ENCODE data around the gene PLCB1. TPM values are rescaled to one million over a fixed set of nuclear protein-coding genes. Genes with fewer than 3 reads are reported as not detected.

Gene PLCB1
- total RNA-seq, 2 donors from 2014 or later = 3.2 to 3.4 TPM

GRCh38 chr20:8318965-8319625 is 187.0 kb downstream of the PLCB1 start:
- Mint-ChIP-seq H3K4me3 (no peak overlapping the region), H3K36me3 (ENCODE audit: insufficient read depth in 2 of 2) (no peaks in the 10 kb centered on the region), H3K9me3 (no peaks in the 10 kb centered on the region), H3K27me3 (ENCODE audit: low read depth) (peaks cover 7% of the 10 kb centered on the region), H3K4me1 (ENCODE audit: low read depth) (no peaks in the 10 kb centered on the region), H3K27ac (no peak overlapping the region)
- no peak for DNase-seq
- no peak for ATAC-seq (replicated peaks in 1 of 2)

- no peak for DNase-seq
- H3K27ac Mint-ChIP-seq = no peak overlapping the region
- no peak overlapping the region for H3K4me3 Mint-ChIP-seq
- H3K36me3 Mint-ChIP-seq (ENCODE audit: insufficient read depth in 2 of 2) = no peaks in the 10 kb centered on the region
- H3K27me3 Mint-ChIP-seq (ENCODE audit: low read depth) = no peaks in the 10 kb centered on the region
- H3K4me1 Mint-ChIP-seq (ENCODE audit: low read depth) = no peaks in the 10 kb centered on the region
- ATAC-seq (replicated peaks in 1 of 2) = no peak
- H3K9me3 Mint-ChIP-seq = no peaks in the 10 kb centered on the region
Observed at GRCh38 chr20:8320306-8320705, 188.2 kb downstream of the PLCB1 start.

GRCh38 chr20:8321001-8321400 is 188.9 kb downstream of the PLCB1 start:
- Mint-ChIP-seq H3K27ac (no peak overlapping the region), H3K9me3 (no peaks in the 10 kb centered on the region), H3K27me3 (ENCODE audit: low read depth) (no peaks in the 10 kb centered on the region), H3K4me3 (no peak overlapping the region), H3K4me1 (ENCODE audit: low read depth) (no peaks in the 10 kb centered on the region), H3K36me3 (ENCODE audit: insufficient read depth in 2 of 2) (no peaks in the 10 kb centered on the region)
- no peak for DNase-seq
- ATAC-seq (replicated peaks in 1 of 2) = no peak

- no peaks in the 10 kb centered on the region for H3K4me1 Mint-ChIP-seq (ENCODE audit: low read depth)
- ATAC-seq (replicated peaks in 1 of 2) = no peak
- peaks cover 0 to 2% of the 10 kb centered on the region in 2 donors for H3K9me3 Mint-ChIP-seq
Observed at GRCh38 chr20:8322662-8323217, 190.7 kb downstream of the PLCB1 start.

GRCh38 chr20:8326191-8326590 is 194.1 kb downstream of the PLCB1 start:
- DNase-seq (no peak), ATAC-seq (replicated peaks in 1 of 2) (no peak)
- H3K27ac Mint-ChIP-seq = no peak overlapping the region
- H3K9me3 Mint-ChIP-seq = peaks cover 0 to 2% of the 10 kb centered on the region in 2 donors
- H3K27me3 Mint-ChIP-seq (ENCODE audit: low read depth) = no peaks in the 10 kb centered on the region
- H3K4me1 Mint-ChIP-seq (ENCODE audit: low read depth) = no peaks in the 10 kb centered on the region
- H3K4me3 Mint-ChIP-seq = no peak overlapping the region
- H3K36me3 Mint-ChIP-seq (ENCODE audit: insufficient read depth in 2 of 2) = peaks cover 0 to 2% of the 10 kb centered on the region in 2 donors

More at GRCh38 chr20:8322662-8323217, 190.7 kb downstream of the PLCB1 start:
- Mint-ChIP-seq H3K4me3 (no peak overlapping the region), H3K27me3 (ENCODE audit: low read depth) (no peaks in the 10 kb centered on the region), H3K27ac (no peak overlapping the region), H3K36me3 (ENCODE audit: insufficient read depth in 2 of 2) (no peaks in the 10 kb centered on the region)
- no peak for DNase-seq

- Mint-ChIP-seq H3K27me3 (ENCODE audit: low read depth) (no peaks in the 10 kb centered on the region), H3K36me3 (ENCODE audit: insufficient read depth in 2 of 2) (peaks cover 0 to 2% of the 10 kb centered on the region in 2 donors), H3K9me3 (peaks cover 0 to 2% of the 10 kb centered on the region in 2 donors), H3K4me1 (ENCODE audit: low read depth) (no peaks in the 10 kb centered on the region), H3K4me3 (no peak overlapping the region), H3K27ac (no peak overlapping the region)
- ATAC-seq (replicated peaks in 1 of 2) (no peak), DNase-seq (no peak)
Observed at GRCh38 chr20:8326899-8327298, 194.8 kb downstream of the PLCB1 start.

GRCh38 chr20:8328189-8328588 is 196.1 kb downstream of the PLCB1 start:
- ATAC-seq (replicated peaks in 1 of 2) (no peak), DNase-seq (no peak)
- no peaks in the 10 kb centered on the region for H3K4me1 Mint-ChIP-seq (ENCODE audit: low read depth)
- H3K27ac Mint-ChIP-seq = no peak overlapping the region
- no peak overlapping the region for H3K4me3 Mint-ChIP-seq
- H3K9me3 Mint-ChIP-seq = peaks cover 0 to 2% of the 10 kb centered on the region in 2 donors
- H3K36me3 Mint-ChIP-seq (ENCODE audit: insufficient read depth in 2 of 2) = peaks cover 0 to 2% of the 10 kb centered on the region in 2 donors
- no peaks in the 10 kb centered on the region for H3K27me3 Mint-ChIP-seq (ENCODE audit: low read depth)

- Mint-ChIP-seq H3K4me1 (ENCODE audit: low read depth) (no peaks in the 10 kb centered on the region), H3K36me3 (ENCODE audit: insufficient read depth in 2 of 2) (peaks cover 0 to 2% of the 10 kb centered on the region in 2 donors), H3K9me3 (peaks cover 0 to 2% of the 10 kb centered on the region in 2 donors), H3K27me3 (ENCODE audit: low read depth) (no peaks in the 10 kb centered on the region), H3K27ac (no peak overlapping the region), H3K4me3 (no peak overlapping the region)
- DNase-seq (no peak), ATAC-seq (replicated peaks in 1 of 2) (no peak)
Observed at GRCh38 chr20:8330319-8330784, 198.3 kb downstream of the PLCB1 start.

- DNase-seq (no peak), ATAC-seq (replicated peaks in 1 of 2) (no peak)
- Mint-ChIP-seq H3K27ac (no peak overlapping the region), H3K4me3 (no peak overlapping the region), H3K9me3 (peaks cover 0 to 2% of the 10 kb centered on the region in 2 donors), H3K4me1 (ENCODE audit: low read depth) (no peaks in the 10 kb centered on the region), H3K27me3 (ENCODE audit: low read depth) (no peaks in the 10 kb centered on the region), H3K36me3 (ENCODE audit: insufficient read depth in 2 of 2) (peaks cover 0 to 2% of the 10 kb centered on the region in 2 donors)
Observed at GRCh38 chr20:8330785-8331695, 199.0 kb downstream of the PLCB1 start.

- no peak overlapping the region for H3K4me3 Mint-ChIP-seq
Observed at GRCh38 chr20:8331740-8332412, 199.8 kb downstream of the PLCB1 start.

GRCh38 chr20:8334641-8335040 is 202.6 kb downstream of the PLCB1 start:
- no peak for ATAC-seq (replicated peaks in 1 of 2)
- Mint-ChIP-seq H3K4me1 (ENCODE audit: low read depth) (no peaks in the 10 kb centered on the region), H3K36me3 (ENCODE audit: insufficient read depth in 2 of 2) (peaks cover 0 to under 1% of the 10 kb centered on the region in 2 donors)

More at GRCh38 chr20:8331740-8332412, 199.8 kb downstream of the PLCB1 start:
- DNase-seq = no peak
- Mint-ChIP-seq H3K27me3 (ENCODE audit: low read depth) (no peaks in the 10 kb centered on the region), H3K36me3 (ENCODE audit: insufficient read depth in 2 of 2) (peaks cover 0 to 2% of the 10 kb centered on the region in 2 donors), H3K4me1 (ENCODE audit: low read depth) (no peaks in the 10 kb centered on the region), H3K9me3 (peaks cover 0 to 2% of the 10 kb centered on the region in 2 donors), H3K27ac (no peak overlapping the region)
- ATAC-seq (replicated peaks in 1 of 2) = no peak

GRCh38 chr20:8335059-8335458 is 203.0 kb downstream of the PLCB1 start:
- ATAC-seq (replicated peaks in 1 of 2) = no peak
- H3K27me3 Mint-ChIP-seq (ENCODE audit: low read depth) = no peaks in the 10 kb centered on the region
- H3K4me1 Mint-ChIP-seq (ENCODE audit: low read depth) = no peaks in the 10 kb centered on the region
- H3K4me3 Mint-ChIP-seq = no peak overlapping the region
- no peak overlapping the region for H3K27ac Mint-ChIP-seq
- no peaks in the 10 kb centered on the region for H3K9me3 Mint-ChIP-seq
- no peaks in the 10 kb centered on the region for H3K36me3 Mint-ChIP-seq (ENCODE audit: insufficient read depth in 2 of 2)
- DNase-seq = no peak

More at GRCh38 chr20:8334641-8335040, 202.6 kb downstream of the PLCB1 start:
- no peaks in the 10 kb centered on the region for H3K27me3 Mint-ChIP-seq (ENCODE audit: low read depth)
- H3K27ac Mint-ChIP-seq = no peak overlapping the region
- DNase-seq = no peak
- H3K9me3 Mint-ChIP-seq = no peaks in the 10 kb centered on the region
- no peak overlapping the region for H3K4me3 Mint-ChIP-seq

Measured in activated T-cell treated with anti-CD3 and anti-CD28 coated beads, Interleukin-2, amount 50 U/mL, for 72 hours (primary cell).